ENCODE results near the gene PCSK9.

The PCSK9 gene

DNA sequence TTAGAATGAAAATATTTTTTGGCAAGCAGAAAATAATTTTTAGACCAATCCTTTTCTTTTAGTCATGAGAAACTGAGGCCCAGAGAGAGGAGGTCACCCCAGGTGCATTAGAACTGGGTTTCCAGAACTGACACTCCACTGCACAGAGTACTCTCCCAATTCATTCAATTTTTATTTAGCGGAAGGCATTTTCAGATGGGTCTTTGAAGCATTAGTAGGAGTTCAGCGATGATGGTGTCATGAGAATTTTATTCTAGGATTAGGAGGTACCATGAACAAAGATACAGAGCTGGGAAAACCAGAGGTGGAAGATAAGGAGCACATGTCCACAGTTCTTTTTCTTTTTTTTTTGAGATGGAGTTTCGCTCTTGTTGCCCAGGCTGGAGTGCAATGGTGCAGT lies 2.3 kb downstream of the PCSK9 start:
- FAIRE-seq (no peak), DNase-seq (ENCODE audit: insufficient read length, low spot score) (no peak)

DNA sequence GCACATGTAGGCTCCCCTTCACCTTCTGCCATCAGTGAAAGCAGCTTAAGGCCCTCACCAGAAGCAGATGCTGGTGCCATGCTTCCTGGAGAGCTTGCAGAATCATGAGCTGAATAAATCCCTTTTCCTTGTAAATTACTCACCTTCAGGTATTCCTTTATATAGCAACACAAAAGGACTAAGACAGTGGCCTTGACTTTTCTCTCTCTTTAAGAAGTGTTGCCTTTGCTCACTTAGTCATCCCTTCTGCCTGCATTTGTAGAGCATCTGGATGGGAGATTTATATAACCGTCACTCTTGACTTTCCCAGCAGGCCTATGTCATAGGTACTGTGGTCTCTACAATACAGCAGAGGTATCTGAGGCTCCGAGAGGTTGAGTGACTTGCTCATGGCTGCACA lies 3.7 kb downstream of the PCSK9 start:
- DNase-seq (ENCODE audit: insufficient read length, low spot score): no peak
- no peak for FAIRE-seq

DNA sequence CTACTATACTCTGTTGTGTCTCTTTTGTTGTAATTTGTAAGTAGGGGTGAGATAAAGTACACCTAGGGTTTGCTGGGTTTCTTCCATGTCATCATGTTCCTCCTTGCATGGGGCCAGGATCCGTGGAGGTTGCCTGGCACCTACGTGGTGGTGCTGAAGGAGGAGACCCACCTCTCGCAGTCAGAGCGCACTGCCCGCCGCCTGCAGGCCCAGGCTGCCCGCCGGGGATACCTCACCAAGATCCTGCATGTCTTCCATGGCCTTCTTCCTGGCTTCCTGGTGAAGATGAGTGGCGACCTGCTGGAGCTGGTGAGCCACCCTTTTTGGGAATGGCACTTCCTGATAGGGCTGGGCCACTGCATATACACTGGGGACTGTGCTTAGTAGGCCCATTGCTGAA lies 4.4 kb downstream of the PCSK9 start:
- no peak for DNase-seq (ENCODE audit: insufficient read length, low spot score)
- FAIRE-seq: no peak

DNA sequence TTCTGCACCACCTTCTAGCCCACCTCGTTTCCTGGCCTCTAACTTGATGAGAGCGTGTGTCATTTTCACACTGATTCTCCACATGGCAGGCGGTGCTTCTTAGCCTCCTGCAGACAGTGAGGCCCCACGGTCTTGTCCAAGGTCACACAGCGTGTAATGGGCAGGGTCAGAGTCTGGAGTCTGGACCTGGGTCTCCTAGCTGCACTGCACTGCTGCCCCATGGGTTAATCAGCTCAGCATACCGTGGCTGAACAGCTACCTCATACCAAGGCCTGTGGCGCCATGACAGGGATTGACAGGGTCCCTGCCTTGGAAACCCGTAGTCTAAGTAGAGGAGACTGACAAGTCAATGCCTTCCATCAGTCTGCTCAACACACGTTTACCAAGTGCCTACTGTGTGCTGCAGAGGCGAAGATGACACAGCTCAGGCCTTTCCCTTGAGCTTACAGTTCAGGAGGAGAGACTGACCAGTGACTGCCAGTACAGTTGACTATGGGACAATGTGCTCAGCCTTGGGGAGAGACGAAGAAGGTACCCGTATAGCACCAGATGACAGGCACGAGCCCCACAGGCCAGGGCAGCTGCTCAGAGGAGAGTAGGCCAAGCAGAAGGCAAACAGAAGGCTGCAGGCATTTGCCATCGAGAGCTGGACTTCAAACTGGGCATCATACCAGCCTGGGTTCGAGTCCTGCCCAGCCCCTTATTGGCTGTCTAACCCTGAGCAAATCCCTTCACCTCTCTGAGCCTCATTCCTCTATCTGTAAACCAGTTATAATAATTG lies 5.5 kb downstream of the PCSK9 start:
- DNase-seq (ENCODE audit: insufficient read length, low spot score): no peak
- no peak for FAIRE-seq

DNA sequence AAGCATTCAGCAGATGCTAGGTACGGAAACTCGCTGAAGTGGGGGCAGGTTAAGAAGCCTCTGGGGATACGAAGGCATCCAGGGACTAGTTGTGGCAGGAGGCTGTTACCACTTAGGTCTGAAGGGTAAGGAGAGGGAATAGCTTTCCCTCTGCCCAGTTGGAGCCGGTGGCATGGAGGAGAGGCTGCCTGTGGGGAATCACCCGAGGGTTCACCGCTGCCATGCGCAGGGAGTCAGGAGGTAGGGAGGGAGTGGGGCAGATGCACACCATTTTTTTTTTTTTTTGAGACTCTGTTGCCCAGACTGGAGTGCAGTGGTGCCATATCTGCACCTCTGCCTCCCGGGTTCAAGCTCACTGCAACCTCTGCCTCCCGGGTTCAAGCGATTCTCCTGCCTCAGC lies 6.1 kb downstream of the PCSK9 start:
- DNase-seq (ENCODE audit: insufficient read length, low spot score) (no peak), FAIRE-seq (no peak)

DNA sequence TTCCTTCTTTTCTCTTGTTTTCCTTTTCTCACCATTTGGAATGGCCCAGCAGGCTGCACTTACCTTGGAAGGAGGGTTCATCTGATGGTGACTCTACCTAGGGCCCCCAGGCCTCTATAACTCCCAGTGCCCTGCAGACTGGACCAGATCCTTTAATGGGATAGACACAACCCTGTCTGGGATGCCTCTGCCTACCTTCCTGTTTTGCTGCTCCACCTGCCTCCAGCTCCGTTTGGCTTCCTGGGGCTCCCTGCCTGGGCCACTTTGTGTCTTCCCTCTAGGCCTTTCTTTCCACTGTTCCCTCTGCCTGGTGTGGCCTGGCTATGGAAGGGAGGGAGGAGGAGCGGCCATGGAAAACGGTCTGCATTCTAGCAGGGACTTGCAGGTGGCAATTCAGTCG lies 7.5 kb downstream of the PCSK9 start:
- DNase-seq (ENCODE audit: insufficient read length, low spot score) (no peak), FAIRE-seq (no peak)

DNA sequence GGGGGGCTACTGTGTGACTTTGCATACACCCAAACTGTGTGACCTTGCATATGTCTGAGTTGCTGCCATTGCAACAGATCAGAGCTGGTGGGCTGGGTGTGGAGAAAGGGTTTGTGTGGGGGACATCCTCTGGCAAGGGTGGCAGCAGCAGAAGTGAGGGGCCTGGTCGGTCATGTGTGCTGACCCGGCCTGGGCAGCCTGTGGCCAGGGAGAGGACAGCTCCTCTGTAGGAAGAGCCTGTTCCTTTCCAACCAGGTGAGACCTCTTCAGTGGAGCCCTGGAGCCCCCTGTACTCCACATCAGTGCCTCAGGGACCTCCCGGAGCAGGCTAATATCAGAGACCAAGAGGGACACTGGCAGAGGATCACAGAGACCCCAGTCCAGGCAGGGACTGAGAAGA lies 8.3 kb downstream of the PCSK9 start:
- no peak for FAIRE-seq

DNA sequence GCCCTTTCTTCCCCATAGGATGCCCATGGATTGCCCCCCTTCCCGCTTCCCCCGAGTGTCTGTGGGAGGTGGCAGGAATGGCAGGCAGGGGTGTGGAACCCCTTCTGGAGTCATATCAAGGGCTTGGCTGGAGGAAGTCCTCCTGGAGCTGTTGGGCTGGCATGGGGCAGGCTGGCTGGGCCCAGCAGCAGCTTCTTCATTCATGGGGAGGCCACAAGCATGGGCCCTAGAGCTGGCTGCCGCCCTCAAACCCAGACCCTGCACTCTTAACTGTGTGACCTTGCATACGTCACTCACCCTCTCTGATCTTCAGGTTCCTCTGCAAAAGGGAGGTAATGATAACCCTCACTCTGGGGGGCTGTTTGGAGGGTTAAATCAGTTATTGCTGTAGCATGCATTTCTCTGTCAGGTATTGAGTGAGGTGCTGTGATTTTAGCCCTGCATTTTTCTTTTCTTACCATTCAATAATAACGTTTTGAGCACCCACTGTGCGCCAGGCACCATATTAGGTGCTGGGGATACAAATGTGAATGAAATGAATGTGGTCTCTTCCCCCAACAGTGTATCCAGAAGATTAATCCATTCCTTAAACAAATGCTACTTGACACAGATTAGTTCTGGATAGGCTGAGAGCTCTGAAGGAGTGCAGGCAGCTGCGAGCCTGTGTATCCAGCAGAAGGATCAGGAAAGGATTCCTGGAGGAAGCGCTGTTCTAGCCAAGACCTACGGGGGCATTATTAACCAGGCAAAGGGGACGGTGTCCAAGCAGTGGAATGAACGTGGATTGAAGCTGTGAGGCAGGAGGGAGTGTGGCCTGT lies 9.3 kb downstream of the PCSK9 start:
- FAIRE-seq (no peak), DNase-seq (ENCODE audit: insufficient read length, low spot score) (no peak)

More for the DNA sequence above, 8.3 kb downstream of the PCSK9 start:
- no peak for DNase-seq (ENCODE audit: insufficient read length, low spot score)

DNA sequence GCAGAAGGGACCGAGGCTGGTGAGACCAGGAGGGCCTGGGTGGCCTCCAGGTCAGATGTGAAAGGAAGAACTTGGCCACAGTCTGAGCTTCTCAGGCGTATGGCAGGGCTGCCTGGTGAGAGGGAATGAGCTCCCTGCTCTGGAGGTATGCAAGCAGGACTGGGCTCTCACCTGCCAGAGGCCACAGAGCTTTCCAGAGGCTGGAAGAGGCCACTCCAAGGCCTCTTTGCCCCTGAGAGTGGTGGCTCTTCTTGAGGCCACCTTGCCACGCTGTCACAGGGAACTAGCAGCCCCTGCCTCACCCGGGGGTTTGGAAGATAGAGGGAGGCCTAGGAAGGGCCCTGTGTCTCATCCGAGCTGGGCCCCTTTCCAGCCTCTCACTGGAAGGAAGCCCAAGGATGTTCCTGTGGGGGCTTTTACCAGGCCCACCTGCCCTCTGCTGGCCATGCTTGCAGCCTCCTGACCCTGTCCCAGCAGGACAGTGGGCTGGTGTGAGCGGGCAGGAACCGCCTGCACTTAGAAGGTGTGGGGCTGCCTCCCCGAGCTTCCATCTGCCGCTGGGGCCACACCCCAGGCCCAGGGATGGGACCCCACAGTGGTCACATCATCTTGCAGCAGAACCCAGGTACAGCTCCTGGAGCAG lies 10.0 kb downstream of the PCSK9 start:
- FAIRE-seq (no peak), DNase-seq (ENCODE audit: insufficient read length, low spot score) (no peak)

DNA sequence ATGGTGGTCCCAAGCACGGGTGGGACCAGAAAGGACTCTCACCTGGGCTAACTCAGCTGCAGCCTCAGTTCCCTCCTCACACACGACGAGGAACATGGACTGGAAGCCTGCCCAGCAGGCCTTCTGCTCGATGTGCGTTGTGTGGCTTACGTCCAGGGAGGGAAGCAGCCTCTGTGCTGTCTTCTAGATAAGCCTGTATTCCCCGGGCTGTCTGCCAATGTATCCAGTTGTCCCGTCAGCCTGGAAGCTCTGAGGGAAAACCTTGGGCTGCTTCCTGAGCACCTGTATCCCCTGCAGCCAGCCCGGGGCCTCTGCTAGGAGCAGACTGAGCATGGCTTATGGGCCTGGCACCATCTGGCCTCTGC lies 10.5 kb downstream of the PCSK9 start:
- DNase-seq (ENCODE audit: insufficient read length, low spot score): no peak
- FAIRE-seq: no peak

DNA sequence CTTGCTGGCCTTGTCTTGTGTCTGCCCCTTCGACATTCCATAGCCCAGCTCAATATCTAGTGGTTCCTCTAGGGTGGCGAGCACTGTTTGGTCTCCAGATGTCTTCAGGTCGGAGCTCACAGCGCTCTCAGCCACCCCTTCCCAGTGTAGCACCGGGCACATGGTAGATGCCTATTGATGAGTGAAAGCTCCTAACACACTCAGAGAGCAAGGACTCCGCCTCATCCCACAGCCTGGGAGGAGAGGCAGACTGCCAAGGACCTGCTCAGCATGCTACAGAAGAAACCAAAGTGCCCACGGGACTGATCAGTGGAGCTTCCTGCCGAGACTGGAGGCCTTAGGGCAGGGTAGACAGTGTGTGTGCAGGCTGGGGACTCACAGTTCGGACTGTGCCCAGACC lies 10.9 kb downstream of the PCSK9 start:
- no peak for FAIRE-seq
- DNase-seq (ENCODE audit: insufficient read length, low spot score): no peak

DNA sequence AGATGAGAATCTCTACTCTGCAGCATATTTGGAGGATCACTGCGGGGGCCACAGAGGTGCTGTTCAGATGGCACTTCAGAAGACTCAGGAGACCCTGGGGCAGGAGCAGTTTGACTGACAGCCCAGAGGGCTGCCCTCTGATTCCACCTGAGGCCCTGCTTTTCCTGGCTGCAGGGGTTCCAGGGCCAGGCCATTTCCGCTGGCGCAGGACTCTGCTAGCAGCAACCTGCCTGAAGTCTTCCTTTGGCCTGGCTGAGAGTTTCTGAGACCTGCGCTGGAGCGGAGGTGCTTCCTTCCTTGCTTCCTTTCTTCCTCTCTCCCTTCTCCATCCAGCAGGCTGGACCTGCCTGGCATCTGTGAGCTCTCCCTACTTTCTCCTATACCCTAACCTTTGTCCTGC lies 11.8 kb downstream of the PCSK9 start:
- no peak for DNase-seq (ENCODE audit: insufficient read length, low spot score)
- no peak for FAIRE-seq

DNA sequence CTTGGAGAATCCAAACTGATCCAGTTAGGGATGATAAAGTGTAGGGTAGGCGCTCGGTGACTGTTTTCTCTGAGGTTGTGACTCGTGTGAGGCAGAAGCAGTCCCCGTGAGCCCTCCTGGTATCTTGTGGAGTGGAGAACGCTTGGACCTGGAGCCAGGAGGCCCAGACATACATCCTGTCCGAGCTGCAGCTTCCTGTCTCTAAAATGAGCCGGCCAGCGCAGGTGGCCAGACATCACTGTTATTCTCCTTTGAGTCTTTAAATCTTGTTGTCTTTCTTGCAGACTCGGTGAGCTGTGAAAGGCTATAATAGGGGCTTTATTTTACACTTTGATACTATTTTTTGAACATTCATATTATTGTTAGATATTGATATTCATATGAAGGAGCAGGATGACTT lies 12.3 kb downstream of the PCSK9 start:
- DNase-seq (ENCODE audit: insufficient read length, low spot score) (no peak), FAIRE-seq (no peak)

DNA sequence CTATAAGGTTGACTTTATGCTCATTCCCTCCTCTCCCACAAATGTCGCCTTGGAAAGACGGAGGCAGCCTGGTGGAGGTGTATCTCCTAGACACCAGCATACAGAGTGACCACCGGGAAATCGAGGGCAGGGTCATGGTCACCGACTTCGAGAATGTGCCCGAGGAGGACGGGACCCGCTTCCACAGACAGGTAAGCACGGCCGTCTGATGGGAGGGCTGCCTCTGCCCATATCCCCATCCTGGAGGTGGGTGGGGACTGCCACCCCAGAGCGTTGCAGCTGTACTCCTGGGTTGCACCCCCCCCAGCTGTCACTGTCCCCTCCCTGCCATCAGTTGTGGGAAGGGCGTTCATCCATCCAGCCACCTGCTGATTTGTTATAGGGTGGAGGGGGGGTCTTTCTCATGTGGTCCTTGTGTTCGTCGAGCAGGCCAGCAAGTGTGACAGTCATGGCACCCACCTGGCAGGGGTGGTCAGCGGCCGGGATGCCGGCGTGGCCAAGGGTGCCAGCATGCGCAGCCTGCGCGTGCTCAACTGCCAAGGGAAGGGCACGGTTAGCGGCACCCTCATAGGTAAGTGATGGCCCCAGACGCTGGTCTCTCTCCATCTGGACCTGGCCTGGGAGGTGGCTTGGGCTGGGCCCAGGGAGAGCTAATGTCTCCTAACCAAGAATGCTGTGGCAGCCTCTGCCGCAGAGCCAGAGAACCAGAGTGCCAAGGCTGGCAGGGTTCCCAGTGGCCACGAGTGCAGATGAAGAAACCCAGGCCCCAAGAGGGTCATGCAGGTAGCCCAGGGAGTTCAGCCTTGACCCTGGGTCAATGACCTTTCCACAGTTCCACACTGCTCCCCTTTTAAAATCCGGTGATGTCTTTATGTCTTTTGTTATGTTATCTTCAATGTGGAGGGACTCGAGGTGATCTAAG lies 13.1 kb downstream of the PCSK9 start:
- FAIRE-seq (no peak), DNase-seq (ENCODE audit: insufficient read length, low spot score) (no peak)

DNA sequence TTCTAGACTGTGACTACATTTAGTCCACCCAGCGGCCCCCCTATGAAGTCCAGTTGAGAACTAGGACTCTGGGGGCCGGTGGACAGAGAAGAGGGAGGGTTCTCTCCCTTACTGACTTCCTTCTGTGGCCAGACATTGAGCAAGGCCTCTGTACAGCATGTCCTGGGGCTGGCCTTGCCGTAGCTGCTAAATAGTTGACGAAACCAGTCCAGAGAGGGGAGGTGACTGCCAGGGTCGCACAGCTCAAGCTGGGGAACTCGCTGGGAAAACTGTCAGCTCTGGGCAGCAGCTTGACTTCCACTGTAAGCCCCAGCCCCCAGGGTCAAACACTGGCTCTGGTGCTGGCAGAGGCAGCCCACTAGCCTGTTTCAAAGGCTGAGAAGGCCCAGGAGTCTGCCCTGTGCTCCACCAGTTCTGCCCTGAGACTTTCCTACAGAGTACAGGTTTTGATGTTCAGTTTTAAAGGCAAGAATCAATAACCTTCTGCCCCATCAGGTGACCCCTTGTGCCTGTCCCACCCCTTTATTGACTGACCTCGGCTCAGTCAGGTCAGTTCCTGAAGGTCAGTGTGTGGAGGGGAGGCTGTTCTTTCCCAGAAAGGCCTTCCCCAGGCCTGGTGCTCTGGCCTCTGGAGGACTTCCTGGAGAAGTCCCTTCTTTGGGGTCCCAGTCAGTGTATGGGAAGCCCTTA lies 14.1 kb downstream of the PCSK9 start:
- no peak for DNase-seq (ENCODE audit: insufficient read length, low spot score)
- no peak for FAIRE-seq

DNA sequence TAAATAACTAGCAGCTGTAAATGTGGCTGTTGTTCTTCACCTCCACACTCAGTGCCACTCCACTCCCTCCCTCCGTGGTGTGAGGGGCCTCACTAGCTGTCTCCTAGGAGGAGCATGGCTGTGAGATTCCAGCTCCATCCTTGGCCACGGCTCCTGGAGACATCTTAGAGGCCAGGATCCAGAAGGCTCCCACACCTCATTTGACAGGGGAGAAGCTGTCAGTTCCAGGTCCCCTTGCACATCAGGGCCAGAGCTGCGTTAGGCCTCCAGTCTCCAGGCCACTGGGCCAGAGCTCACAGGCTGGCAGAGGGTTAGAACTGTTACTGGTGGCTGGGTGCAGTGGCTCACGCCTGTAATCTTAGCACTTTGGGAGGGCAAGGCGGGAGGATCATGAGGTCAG lies 15.0 kb downstream of the PCSK9 start:
- DNase-seq (ENCODE audit: insufficient read length, low spot score): no peak
- FAIRE-seq: no peak

DNA sequence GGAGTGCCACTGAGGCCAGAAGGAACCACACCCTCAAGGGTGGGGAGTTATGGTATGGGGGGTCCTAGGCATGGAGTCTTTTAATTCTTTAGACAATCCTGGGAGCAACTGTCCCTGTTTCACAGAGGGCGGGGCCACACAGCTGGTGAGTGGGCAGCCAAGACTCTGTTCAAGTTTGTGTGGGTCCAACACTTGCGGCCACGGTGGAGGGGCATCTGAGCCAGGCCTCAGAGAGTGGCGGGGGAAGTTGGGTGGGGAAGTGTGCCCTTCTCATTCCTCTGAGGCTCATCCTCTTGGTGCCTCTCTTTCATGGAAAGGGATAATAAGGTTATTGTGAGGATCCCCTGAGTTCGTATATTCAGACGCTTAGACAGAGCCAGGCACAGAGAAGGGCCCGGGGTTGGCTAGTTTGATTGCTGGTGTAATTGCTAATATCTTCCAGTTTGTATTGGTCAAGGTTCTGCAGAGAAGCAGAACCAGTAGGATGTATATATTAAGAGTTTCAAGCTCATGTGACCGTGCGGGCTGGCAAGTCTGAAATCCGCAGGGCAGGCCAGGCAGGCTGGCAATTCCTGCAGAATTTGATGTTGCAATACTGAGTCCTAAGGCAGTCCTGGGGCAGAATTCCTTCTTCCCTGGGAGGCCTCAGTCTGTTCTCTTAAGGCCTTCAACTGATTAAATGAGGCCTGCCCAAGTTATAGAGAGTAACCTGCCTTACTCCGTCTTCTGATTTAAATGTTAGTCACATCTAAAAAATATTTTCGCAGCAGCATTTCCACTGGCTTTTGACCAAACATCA lies 15.9 kb downstream of the PCSK9 start:
- FAIRE-seq (no peak), DNase-seq (ENCODE audit: insufficient read length, low spot score) (no peak)

DNA sequence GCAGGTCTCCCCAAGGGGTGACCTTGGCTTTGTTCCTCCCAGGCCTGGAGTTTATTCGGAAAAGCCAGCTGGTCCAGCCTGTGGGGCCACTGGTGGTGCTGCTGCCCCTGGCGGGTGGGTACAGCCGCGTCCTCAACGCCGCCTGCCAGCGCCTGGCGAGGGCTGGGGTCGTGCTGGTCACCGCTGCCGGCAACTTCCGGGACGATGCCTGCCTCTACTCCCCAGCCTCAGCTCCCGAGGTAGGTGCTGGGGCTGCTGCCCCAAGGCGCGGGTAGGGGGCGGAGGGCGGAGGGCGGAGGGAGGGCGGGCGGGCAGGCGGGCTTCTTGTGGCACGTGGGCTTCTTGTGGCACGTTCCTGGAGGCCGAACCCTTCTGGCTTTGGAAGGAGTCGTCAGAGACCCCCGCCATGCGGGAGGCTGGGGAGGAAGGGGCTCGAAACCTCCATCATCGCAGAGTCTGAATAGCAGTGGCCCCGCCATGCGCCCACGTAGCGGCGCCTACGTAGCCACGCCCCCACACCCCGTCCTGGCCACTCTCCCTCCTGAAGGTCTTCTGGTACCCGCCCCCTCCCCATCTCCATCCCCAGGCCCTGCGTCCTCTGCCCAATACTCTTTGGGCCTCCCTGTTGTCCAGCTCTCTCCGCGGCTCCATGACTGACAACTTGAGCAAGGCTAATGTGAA lies 16.7 kb downstream of the PCSK9 start:
- DNase-seq (ENCODE audit: insufficient read length, low spot score) (no peak), FAIRE-seq (no peak)

DNA sequence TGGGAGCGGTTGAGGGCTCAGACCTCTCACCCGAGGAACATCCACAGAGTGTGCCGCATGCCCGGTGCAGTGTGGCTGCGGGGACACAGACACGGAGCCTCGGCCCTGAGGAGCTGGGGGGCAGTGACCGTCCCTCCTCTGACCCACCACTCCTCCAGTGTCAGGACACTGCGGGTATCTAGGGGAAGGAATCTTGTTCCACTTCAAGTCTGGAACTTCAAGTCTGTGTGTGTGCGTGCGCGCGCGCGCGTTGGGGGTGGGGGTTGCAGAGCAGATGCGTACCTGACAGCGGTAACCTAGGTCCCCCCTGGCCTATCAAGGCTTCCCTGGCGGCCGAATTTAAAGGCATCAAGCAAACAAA lies 17.3 kb downstream of the PCSK9 start:
- FAIRE-seq (no peak), DNase-seq (ENCODE audit: insufficient read length, low spot score) (no peak)
